Mucosa of stomach (tissue), 1 donor: ENCODE data around the gene EOLA1.
A peak's percentile ranks its signal among the peaks of the same experiment; 100 is the strongest.
"Not testable (repeated sequence)": the region's sequence is repeated elsewhere in the genome, so short reads cannot be mapped to it uniquely, and the experiment has no call there.

Experiments
- H3K27me3 ChIP-seq: one replicate; pipeline ENCODE4 v1.7.0; 2013; ENCODE audit warnings: mild to moderate bottlenecking, low read length; ENCODE audit not compliant: control insufficient read depth, insufficient read depth
- H3K36me3 ChIP-seq: one replicate; pipeline ENCODE4 v1.7.0; 2013; ENCODE audit warnings: low read length; ENCODE audit not compliant: control insufficient read depth, insufficient read depth
- H3K4me1 ChIP-seq: one replicate; pipeline ENCODE4 v1.7.0; 2013; ENCODE audit warnings: mild to moderate bottlenecking, low read length; ENCODE audit not compliant: control insufficient read depth, insufficient read depth
- H3K4me3 ChIP-seq: one replicate; pipeline ENCODE4 v1.7.0; 2013; ENCODE audit warnings: low read length
- H3K9ac ChIP-seq: one replicate; pipeline ENCODE4 v1.7.0; 2013; ENCODE audit warnings: mild to moderate bottlenecking, low read length, moderate library complexity
- H3K9me3 ChIP-seq: one replicate; pipeline ENCODE4 v1.7.0; 2013; ENCODE audit warnings: mild to moderate bottlenecking, low read length, moderate library complexity; ENCODE audit not compliant: control insufficient read depth
- donor health status: Pancreatic carcinoma.

Gene EOLA1

GRCh38 chrX:149533999-149534398 lies 6.8 kb upstream of the EOLA1 start:
- not testable (repeated sequence) for H3K36me3 ChIP-seq, H3K9ac ChIP-seq, H3K4me3 ChIP-seq, H3K9me3 ChIP-seq, H3K4me1 ChIP-seq, H3K27me3 ChIP-seq

GRCh38 chrX:149534926-149535602 lies 5.7 kb upstream of the EOLA1 start:
- not testable (repeated sequence) for H3K9me3 ChIP-seq, H3K27me3 ChIP-seq, H3K4me1 ChIP-seq, H3K36me3 ChIP-seq, H3K4me3 ChIP-seq, H3K9ac ChIP-seq

GRCh38 chrX:149537474-149537873 lies 3.3 kb upstream of the EOLA1 start:
- H3K27me3 ChIP-seq, H3K9ac ChIP-seq, H3K4me1 ChIP-seq, H3K4me3 ChIP-seq, H3K36me3 ChIP-seq, H3K9me3 ChIP-seq: not testable (repeated sequence)

GRCh38 chrX:149539283-149540130 lies 1.3 kb upstream of the EOLA1 start:
- no peaks in the 10 kb centered on the region for H3K9me3 ChIP-seq
- H3K4me1 ChIP-seq = peaks cover 4% of the 10 kb centered on the region
- no peaks in the 10 kb centered on the region for H3K27me3 ChIP-seq
- no peak overlapping the region for H3K4me3 ChIP-seq
- no peaks in the 10 kb centered on the region for H3K36me3 ChIP-seq
- H3K9ac ChIP-seq = no peak overlapping the region

GRCh38 chrX:149540131-149540620 lies 636 bp upstream of the EOLA1 start:
- Histone ChIP-seq H3K9ac (peak overlapping the region; percentile 61), H3K4me1 (peaks cover 4% of the 10 kb centered on the region), H3K4me3 (peak overlapping the region; percentile 56), H3K36me3 (no peaks in the 10 kb centered on the region), H3K27me3 (no peaks in the 10 kb centered on the region), H3K9me3 (no peaks in the 10 kb centered on the region)

GRCh38 chrX:149541521-149542047 lies 772 bp downstream of the EOLA1 start:
- H3K4me3 ChIP-seq = peak overlapping the region; percentile 56
- H3K4me1 ChIP-seq = peaks cover 4% of the 10 kb centered on the region
- H3K9me3 ChIP-seq = no peaks in the 10 kb centered on the region
- peak overlapping the region; percentile 70 for H3K9ac ChIP-seq
- H3K27me3 ChIP-seq = no peaks in the 10 kb centered on the region
- no peaks in the 10 kb centered on the region for H3K36me3 ChIP-seq

- H3K4me1 ChIP-seq, H3K4me3 ChIP-seq, H3K27me3 ChIP-seq, H3K36me3 ChIP-seq, H3K9ac ChIP-seq, H3K9me3 ChIP-seq: not testable (repeated sequence)
Measured at GRCh38 chrX:149545545-149546543, 5.0 kb downstream of the EOLA1 start.

- H3K9ac ChIP-seq, H3K4me3 ChIP-seq, H3K36me3 ChIP-seq, H3K27me3 ChIP-seq, H3K9me3 ChIP-seq, H3K4me1 ChIP-seq: not testable (repeated sequence)
Measured at GRCh38 chrX:149546962-149547361, 6.2 kb downstream of the EOLA1 start.

GRCh38 chrX:149547782-149548181 lies 7.0 kb downstream of the EOLA1 start:
- H3K9me3 ChIP-seq, H3K4me1 ChIP-seq, H3K4me3 ChIP-seq, H3K9ac ChIP-seq, H3K27me3 ChIP-seq, H3K36me3 ChIP-seq: not testable (repeated sequence)

- H3K4me1 ChIP-seq = not testable (repeated sequence)
Measured at GRCh38 chrX:149549701-149550100, 8.9 kb downstream of the EOLA1 start, which contains the start of gene HSFX3. Gene HSFX3 (minus strand): TSS chrX:149549924. CDS start chrX:149549852, 72 bp downstream.

GRCh38 chrX:149550454-149550853 lies 9.6 kb downstream of the EOLA1 start:
- not testable (repeated sequence) for H3K4me3 ChIP-seq, H3K27me3 ChIP-seq, H3K9me3 ChIP-seq

More at GRCh38 chrX:149549701-149550100, 8.9 kb downstream of the EOLA1 start, which contains the start of gene HSFX3:
- H3K4me3 ChIP-seq, H3K9ac ChIP-seq, H3K9me3 ChIP-seq, H3K27me3 ChIP-seq, H3K36me3 ChIP-seq: not testable (repeated sequence)

More at GRCh38 chrX:149550454-149550853, 9.6 kb downstream of the EOLA1 start:
- H3K9ac ChIP-seq, H3K4me1 ChIP-seq, H3K36me3 ChIP-seq: not testable (repeated sequence)
